Keratinocyte (primary cell): ENCODE data around the gene RIMS1.

ENCODE experiments used
- EZH2 ChIP-seq: IDR thresholded peaks from one replicate; pipeline ENCODE4 v1.6.1; 2012; ENCODE audit warnings: inconsistent platforms, mild to moderate bottlenecking, low read length, moderate library complexity
- TF ChIP-seq, protein P1 (sequence below), 3 experiments: IDR thresholded peaks in 1 of 3; conservative IDR thresholded peaks in 1 of 3; optimal IDR thresholded peaks in 1 of 3; 2 replicates in 2 of 3; 3 replicates in 1 of 3; pipeline versions ENCODE3 to v1.5.1; 2011; ENCODE audit warnings: low read length in 3 of 3, mild to moderate bottlenecking in 3 of 3, moderate library complexity in 2 of 3, control low read depth in 1 of 3, inconsistent platforms in 1 of 3; ENCODE audit not compliant: insufficient read depth in 2 of 3; ENCODE audit errors: extremely low read depth in 1 of 3

DNA sequence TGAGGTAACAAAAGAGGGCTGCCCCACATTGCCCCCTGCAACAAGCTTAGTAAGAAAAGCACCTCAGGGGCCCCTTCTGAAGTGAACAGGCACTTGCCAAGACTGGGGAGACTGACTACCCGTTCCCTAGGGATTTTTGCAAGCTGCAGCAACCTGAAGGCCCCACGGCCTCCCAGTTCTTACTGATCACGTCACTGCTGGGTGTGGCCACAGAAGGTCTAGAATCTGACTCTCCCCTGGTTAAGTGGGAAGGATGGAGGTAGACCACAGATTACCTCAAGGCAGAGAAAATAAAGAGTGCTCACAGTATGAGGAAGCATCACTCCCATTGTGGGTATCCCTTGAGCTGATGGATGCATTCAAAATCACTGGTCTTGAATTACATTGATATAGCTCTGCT is 534.1 kb downstream of the RIMS1 start:
- TF ChIP-seq, protein P1, sequence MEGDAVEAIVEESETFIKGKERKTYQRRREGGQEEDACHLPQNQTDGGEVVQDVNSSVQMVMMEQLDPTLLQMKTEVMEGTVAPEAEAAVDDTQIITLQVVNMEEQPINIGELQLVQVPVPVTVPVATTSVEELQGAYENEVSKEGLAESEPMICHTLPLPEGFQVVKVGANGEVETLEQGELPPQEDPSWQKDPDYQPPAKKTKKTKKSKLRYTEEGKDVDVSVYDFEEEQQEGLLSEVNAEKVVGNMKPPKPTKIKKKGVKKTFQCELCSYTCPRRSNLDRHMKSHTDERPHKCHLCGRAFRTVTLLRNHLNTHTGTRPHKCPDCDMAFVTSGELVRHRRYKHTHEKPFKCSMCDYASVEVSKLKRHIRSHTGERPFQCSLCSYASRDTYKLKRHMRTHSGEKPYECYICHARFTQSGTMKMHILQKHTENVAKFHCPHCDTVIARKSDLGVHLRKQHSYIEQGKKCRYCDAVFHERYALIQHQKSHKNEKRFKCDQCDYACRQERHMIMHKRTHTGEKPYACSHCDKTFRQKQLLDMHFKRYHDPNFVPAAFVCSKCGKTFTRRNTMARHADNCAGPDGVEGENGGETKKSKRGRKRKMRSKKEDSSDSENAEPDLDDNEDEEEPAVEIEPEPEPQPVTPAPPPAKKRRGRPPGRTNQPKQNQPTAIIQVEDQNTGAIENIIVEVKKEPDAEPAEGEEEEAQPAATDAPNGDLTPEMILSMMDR (optimal IDR thresholded peaks at IDR 0.05 in 1 of 3, IDR thresholded peaks at IDR 0.05 in 1 of 3, conservative IDR thresholded peaks at IDR 0.05 in 1 of 3; ENCODE audit: extremely low read depth in 1 of 3, insufficient read depth in 2 of 3, low read length in 3 of 3): no peak
- TF ChIP-seq EZH2: no peak
